Astrocyte (in vitro differentiated cells and primary cell): ENCODE results near the gene MAPRE2. TPM values are rescaled to one million over a fixed set of nuclear protein-coding genes. Genes with fewer than 3 reads are reported as not detected.
A peak's percentile ranks its signal among the peaks of the same experiment; 100 is the strongest.

Source experiments
- DNase-seq: peaks from one replicate; pipeline ENCODE4 v3.0.0-alpha.2; 2010; ENCODE audit warnings: low read depth
- FAIRE-seq: peaks from 2 replicates; lab custom pipeline; 2011; peaks lifted over from hg19 to GRCh38; lab: Jason Lieb, UNC
- H2AFZ ChIP-seq: 2 replicates; pipeline ENCODE4 v1.6.0; 2012; ENCODE audit warnings: low read depth, low read length, inconsistent platforms
- H3K27ac ChIP-seq: 2 replicates; pipeline ENCODE4 v1.5.1; 2011; ENCODE audit warnings: low read depth, low read length, inconsistent platforms
- H3K27me3 ChIP-seq: 2 replicates; pipeline ENCODE4 v1.6.0; 2011; ENCODE audit warnings: low read length, inconsistent platforms; ENCODE audit not compliant: insufficient read depth
- H3K36me3 ChIP-seq: 2 replicates; pipeline ENCODE4 v1.5.1; 2011; ENCODE audit warnings: low read length, inconsistent platforms; ENCODE audit not compliant: insufficient read depth
- H3K4me1 ChIP-seq: 2 replicates; pipeline ENCODE4 v1.5.1; 2011; ENCODE audit warnings: low read length, inconsistent platforms; ENCODE audit not compliant: insufficient read depth
- H3K4me2 ChIP-seq: 2 replicates; pipeline ENCODE4 v1.6.0; 2012; ENCODE audit warnings: low read length, inconsistent platforms
- H3K4me3 ChIP-seq: 2 replicates; pipeline ENCODE4 v1.5.1; 2011; ENCODE audit warnings: low read depth, mild to moderate bottlenecking, low read length, inconsistent platforms; ENCODE audit not compliant: insufficient read depth
- H3K79me2 ChIP-seq: 2 replicates; pipeline ENCODE4 v1.6.0; 2012; ENCODE audit warnings: mild to moderate bottlenecking, low read length, inconsistent platforms; ENCODE audit not compliant: insufficient read depth
- H3K9ac ChIP-seq: 2 replicates; pipeline ENCODE4 v1.6.0; 2012; ENCODE audit warnings: mild to moderate bottlenecking, low read length, inconsistent platforms
- H3K9me3 ChIP-seq: 2 replicates; pipeline ENCODE4 v1.5.1; 2012; ENCODE audit warnings: low read depth, mild to moderate bottlenecking, low read length, inconsistent platforms; ENCODE audit not compliant: insufficient read depth
- H4K20me1 ChIP-seq: 2 replicates; pipeline ENCODE4 v1.6.0; 2012; ENCODE audit warnings: low read length, inconsistent platforms; ENCODE audit not compliant: insufficient read depth
- H3K27ac Mint-ChIP-seq: one replicate; pipeline ENCODE4 v1.8.0; 2021; ENCODE audit warnings: mild to moderate bottlenecking, mixed read lengths; ENCODE audit not compliant: unreplicated experiment
- H3K27me3 Mint-ChIP-seq: one replicate; pipeline ENCODE4 v1.8.0; 2021; ENCODE audit warnings: low read depth, mixed read lengths; ENCODE audit not compliant: unreplicated experiment
- H3K36me3 Mint-ChIP-seq: one replicate; pipeline ENCODE4 v1.8.0; 2021; ENCODE audit warnings: low read depth, mixed read lengths; ENCODE audit not compliant: unreplicated experiment
- H3K4me1 Mint-ChIP-seq: one replicate; pipeline ENCODE4 v1.8.0; 2021; ENCODE audit warnings: low read depth, mixed read lengths; ENCODE audit not compliant: unreplicated experiment
- H3K4me3 Mint-ChIP-seq: one replicate; pipeline ENCODE4 v1.8.0; 2021; ENCODE audit warnings: mild to moderate bottlenecking, moderate library complexity, mixed read lengths; ENCODE audit not compliant: unreplicated experiment
- H3K9me3 Mint-ChIP-seq: one replicate; pipeline ENCODE4 v1.8.0; 2021; ENCODE audit warnings: mild to moderate bottlenecking, mixed read lengths; ENCODE audit not compliant: unreplicated experiment
- CTCF ChIP-seq: IDR thresholded peaks from 2 replicates; pipeline ENCODE4 v1.5.1; 2011; ENCODE audit warnings: low read depth, mild to moderate bottlenecking, inconsistent platforms, low read length, moderate library complexity; ENCODE audit not compliant: insufficient read depth
- EZH2 ChIP-seq: IDR thresholded peaks from 2 replicates; pipeline ENCODE4 v1.6.1; 2012; ENCODE audit warnings: mild to moderate bottlenecking, low read length, inconsistent platforms; ENCODE audit not compliant: insufficient read depth
- total RNA-seq: library from RNA; stranded (reverse); gene quantifications from 2 replicates; pipeline ENCODE4 v1.2.1, GENCODE V29; 2021

The MAPRE2 gene
- total RNA-seq, 1 donor from 2014 or later: 33.8 TPM

GRCh38 chr18:35038881-35039491 lies 2.2 kb upstream of the MAPRE2 start:
- DNase-seq (no peak), FAIRE-seq (no peak)
- H4K20me1 ChIP-seq: peaks cover 12% of the 10 kb centered on the region
- no peaks in the 10 kb centered on the region for H3K36me3 ChIP-seq
- Mint-ChIP-seq H3K36me3 (peaks cover 2% of the 10 kb centered on the region), H3K4me1 (peaks cover 7% of the 10 kb centered on the region), H3K27ac (no peak overlapping the region), H3K4me3 (no peak overlapping the region), H3K9me3 (peaks cover 1% of the 10 kb centered on the region), H3K27me3 (no peaks in the 10 kb centered on the region)
- no peaks in the 10 kb centered on the region for H3K9me3 ChIP-seq
- no peak overlapping the region for H3K4me2 ChIP-seq
- H3K4me1 ChIP-seq: peaks cover 18% of the 10 kb centered on the region
- H3K27ac ChIP-seq: peak overlapping the region; percentile 0
- peaks cover 24% of the 10 kb centered on the region for H3K79me2 ChIP-seq
- no peak overlapping the region for H2AFZ ChIP-seq
- H3K9ac ChIP-seq: no peak overlapping the region
- H3K4me3 ChIP-seq: no peak overlapping the region
- H3K27me3 ChIP-seq: no peaks in the 10 kb centered on the region
- TF ChIP-seq EZH2 (no peak), CTCF (no peak)

- H3K4me1 ChIP-seq: peaks cover 21% of the 10 kb centered on the region
- peaks cover 40% of the 10 kb centered on the region for H3K79me2 ChIP-seq
- H3K27me3 ChIP-seq: no peaks in the 10 kb centered on the region
- H3K4me3 ChIP-seq: peak overlapping the region; percentile 88
- H3K27me3 Mint-ChIP-seq: no peaks in the 10 kb centered on the region
- peak overlapping the region; percentile 97 for H3K4me3 Mint-ChIP-seq
- H4K20me1 ChIP-seq: peaks cover 19% of the 10 kb centered on the region
- TF ChIP-seq EZH2: no peak
- no peak for TF ChIP-seq CTCF
- H3K27ac Mint-ChIP-seq: peak overlapping the region; percentile 85
- peak overlapping the region; percentile 81 for H3K27ac ChIP-seq
- peaks cover 2% of the 10 kb centered on the region for H3K36me3 Mint-ChIP-seq
- no peak for DNase-seq
- H3K36me3 ChIP-seq: no peaks in the 10 kb centered on the region
- no peaks in the 10 kb centered on the region for H3K9me3 ChIP-seq
- FAIRE-seq: no peak
- peaks cover 12% of the 10 kb centered on the region for H3K4me1 Mint-ChIP-seq
- H2AFZ ChIP-seq: peak overlapping the region; percentile 90
- peaks cover 1% of the 10 kb centered on the region for H3K9me3 Mint-ChIP-seq
- peak overlapping the region; percentile 88 for H3K9ac ChIP-seq
- H3K4me2 ChIP-seq: peak overlapping the region; percentile 95
Measured at GRCh38 chr18:35040638-35040987, 600 bp upstream of the MAPRE2 start.

GRCh38 chr18:35041815-35042387 lies 688 bp downstream of the MAPRE2 start:
- peak overlapping the region; percentile 95 for H3K4me2 ChIP-seq
- no peaks in the 10 kb centered on the region for H3K9me3 ChIP-seq
- H3K27ac ChIP-seq: peak overlapping the region; percentile 81
- H3K4me3 ChIP-seq: peak overlapping the region; percentile 88
- Mint-ChIP-seq H3K4me3 (peak overlapping the region; percentile 97), H3K27me3 (no peaks in the 10 kb centered on the region), H3K27ac (peak overlapping the region; percentile 86), H3K9me3 (peaks cover 1% of the 10 kb centered on the region), H3K36me3 (peaks cover 2% of the 10 kb centered on the region), H3K4me1 (peaks cover 12% of the 10 kb centered on the region)
- peak overlapping the region; percentile 90 for H2AFZ ChIP-seq
- H3K4me1 ChIP-seq: peaks cover 21% of the 10 kb centered on the region
- H3K36me3 ChIP-seq: no peaks in the 10 kb centered on the region
- peaks cover 19% of the 10 kb centered on the region for H4K20me1 ChIP-seq
- peaks cover 51% of the 10 kb centered on the region for H3K79me2 ChIP-seq
- TF ChIP-seq EZH2 (no peak), CTCF (no peak)
- peak; percentile 20 for FAIRE-seq
- H3K27me3 ChIP-seq: no peaks in the 10 kb centered on the region
- peak overlapping the region; percentile 88 for H3K9ac ChIP-seq
- no peak for DNase-seq
